Neural cell (in vitro differentiated cells): ENCODE results near the gene SIRT3. TPM values are rescaled to one million over a fixed set of nuclear protein-coding genes. Genes with fewer than 3 reads are reported as not detected.

Source experiments
- H2AFZ ChIP-seq: fragments of 200-600, 300-800 bp; sonication (generic), shearing (Covaris generic); 2 replicates; pipeline ENCODE4 v1.6.0; 2014; ENCODE audit warnings: low read depth, mild to moderate bottlenecking, antibody characterized with exemption, low read length, moderate library complexity
- H3F3A ChIP-seq: fragments of 200-600 bp; shearing (Covaris generic); 2 replicates; pipeline ENCODE4 v1.6.1; 2016; ENCODE audit warnings: mild to moderate bottlenecking, moderate library complexity, mixed read lengths, antibody characterized with exemption, low read length; ENCODE audit not compliant: insufficient read depth, poor library complexity, severe bottlenecking
- H3K27ac ChIP-seq: fragments of 200-600, 300-800 bp; sonication (generic), shearing (Covaris generic); 2 replicates; pipeline ENCODE4 v1.5.1; 2014; ENCODE audit warnings: mild to moderate bottlenecking, low read length, moderate library complexity
- H3K27me3 ChIP-seq: fragments of 300-800, 200-600 bp; sonication (generic), shearing (Covaris generic); 2 replicates; pipeline ENCODE4 v1.6.0; 2014; ENCODE audit warnings: mild to moderate bottlenecking, low read depth, low read length, moderate library complexity; ENCODE audit not compliant: insufficient read depth
- H3K36me3 ChIP-seq: fragments of 300-800, 200-600 bp; sonication (generic), shearing (Covaris generic); 2 replicates; pipeline ENCODE4 v1.5.1; 2014; ENCODE audit warnings: mild to moderate bottlenecking, antibody characterized with exemption, low read length, moderate library complexity; ENCODE audit not compliant: insufficient read depth
- H3K4me2 ChIP-seq: fragments of 300-800, 200-600 bp; sonication (generic), shearing (Covaris generic); 2 replicates; pipeline ENCODE4 v1.6.0; 2014; ENCODE audit warnings: mild to moderate bottlenecking, low read length
- H3K4me3 ChIP-seq: fragments of 300-800, 200-600 bp; sonication (generic), shearing (Covaris generic); 2 replicates; pipeline ENCODE4 v1.5.1; 2014; ENCODE audit warnings: mild to moderate bottlenecking, low read length, moderate library complexity
- H3K79me2 ChIP-seq: fragments of 200-600 bp; shearing (Covaris generic); replicated peaks from 2 replicates; pipeline ENCODE4 v1.6.0; 2014; ENCODE audit warnings: mild to moderate bottlenecking, low read length, moderate library complexity; ENCODE audit not compliant: insufficient read depth
- H3K9ac ChIP-seq: fragments of 300-800, 200-600 bp; sonication (generic), shearing (Covaris generic); 2 replicates; pipeline ENCODE4 v1.6.1; 2016; ENCODE audit warnings: mild to moderate bottlenecking, low read length, mixed read lengths
- H3K9me2 ChIP-seq: fragments of 200-600 bp; shearing (Covaris generic); 2 replicates; pipeline ENCODE4 v1.6.1; 2016; ENCODE audit warnings: mild to moderate bottlenecking, low read length, mixed read lengths; ENCODE audit not compliant: insufficient read depth
- H3K9me3 ChIP-seq: fragments of 200-600, 300-800 bp; sonication (generic), shearing (Covaris generic); 2 replicates; pipeline ENCODE4 v1.6.1; 2016; ENCODE audit warnings: mild to moderate bottlenecking, mixed run types, low read length, moderate library complexity, mixed read lengths
- H4K20me1 ChIP-seq: fragments of 200-600 bp; shearing (Covaris generic); 2 replicates; pipeline ENCODE4 v1.6.1; 2016; ENCODE audit warnings: mild to moderate bottlenecking, mixed run types; ENCODE audit not compliant: insufficient read depth
- EP300 ChIP-seq: fragments of 450-650 bp; conservative IDR thresholded peaks from 2 replicates; pipeline ENCODE4 v1.6.1; 2014; ENCODE audit warnings: antibody characterized with exemption, mild to moderate bottlenecking, moderate library complexity; ENCODE audit not compliant: poor library complexity, severe bottlenecking
- EZH2 ChIP-seq: fragments of 200-600, 300-800 bp; shearing (Covaris generic), sonication (generic); IDR thresholded peaks from 2 replicates; pipeline ENCODE4 v1.6.1; 2014; ENCODE audit warnings: antibody characterized with exemption, low read length, borderline replicate concordance, mild to moderate bottlenecking; ENCODE audit not compliant: insufficient read depth, poor library complexity, severe bottlenecking
- MXI1 ChIP-seq: fragments of 450-650 bp; conservative IDR thresholded peaks from 2 replicates; pipeline ENCODE4 v1.6.1; 2014; ENCODE audit warnings: antibody characterized with exemption, mild to moderate bottlenecking; ENCODE audit not compliant: poor library complexity, severe bottlenecking
- POLR2AphosphoS5 ChIP-seq: IDR thresholded peaks from 2 replicates; pipeline ENCODE4 v1.6.1; 2012
- SMC3 ChIP-seq: fragments of 450-650 bp; conservative IDR thresholded peaks from 2 replicates; pipeline ENCODE4 v1.6.1; 2014; ENCODE audit warnings: antibody characterized with exemption, mild to moderate bottlenecking, moderate library complexity; ENCODE audit not compliant: poor library complexity
- polyA plus RNA-seq: library from polyadenylated mRNA; depleted of rRNA; stranded (reverse); fragments of >200 nt; gene quantifications from 2 replicates; pipeline ENCODE4 v1.2.3, GENCODE V29; 2014
- TF ChIP-seq, protein P1 (sequence below): fragments of 450-650 bp; IDR thresholded peaks from 2 replicates; pipeline ENCODE4 v1.5.1; 2014; ENCODE audit warnings: antibody characterized with exemption, mild to moderate bottlenecking, moderate library complexity; ENCODE audit not compliant: poor library complexity, severe bottlenecking
- TF ChIP-seq, protein P2 (sequence below): IDR thresholded peaks from 2 replicates; pipeline ENCODE4 v1.6.1; 2012; ENCODE audit warnings: borderline replicate concordance

Gene SIRT3
- polyA plus RNA-seq, 1 donor from 2014 or later, result 32.9 TPM

DNA sequence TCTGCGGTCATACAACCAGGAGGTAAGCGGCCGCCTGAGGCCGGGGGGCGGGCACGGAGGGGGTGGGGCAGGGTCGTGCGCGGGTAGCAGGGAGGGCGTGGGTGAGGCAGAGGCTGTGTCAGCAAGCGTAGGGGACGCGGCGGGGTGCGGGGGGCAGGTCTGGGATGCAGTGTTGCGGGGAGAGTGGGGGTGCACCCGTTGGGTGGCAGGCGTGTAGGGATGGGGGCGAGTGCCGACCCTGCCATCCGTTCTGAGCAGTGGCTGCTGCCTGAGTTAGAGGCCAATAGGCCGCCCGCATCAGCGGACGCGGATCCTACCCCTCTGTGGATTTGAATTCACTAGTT, 27.3 kb downstream of the SIRT3 start:
- Histone ChIP-seq H3K9me2 (no peaks in the 10 kb centered on the region), H2AFZ (peak overlapping the region; percentile 14), H3K9me3 (no peaks in the 10 kb centered on the region), H4K20me1 (peaks cover 3% of the 10 kb centered on the region), H3K4me2 (peak overlapping the region; percentile 65), H3K9ac (peak overlapping the region; percentile 98), H3F3A (no peaks in the 10 kb centered on the region), H3K36me3 (no peaks in the 10 kb centered on the region), H3K27me3 (no peaks in the 10 kb centered on the region), H3K4me3 (peak overlapping the region; percentile 97), H3K27ac (peak overlapping the region; percentile 96), H3K79me2 (peaks cover 30% of the 10 kb centered on the region)
- TF ChIP-seq SMC3, result no peak
- no peak for TF ChIP-seq EZH2
- TF ChIP-seq, protein P1, sequence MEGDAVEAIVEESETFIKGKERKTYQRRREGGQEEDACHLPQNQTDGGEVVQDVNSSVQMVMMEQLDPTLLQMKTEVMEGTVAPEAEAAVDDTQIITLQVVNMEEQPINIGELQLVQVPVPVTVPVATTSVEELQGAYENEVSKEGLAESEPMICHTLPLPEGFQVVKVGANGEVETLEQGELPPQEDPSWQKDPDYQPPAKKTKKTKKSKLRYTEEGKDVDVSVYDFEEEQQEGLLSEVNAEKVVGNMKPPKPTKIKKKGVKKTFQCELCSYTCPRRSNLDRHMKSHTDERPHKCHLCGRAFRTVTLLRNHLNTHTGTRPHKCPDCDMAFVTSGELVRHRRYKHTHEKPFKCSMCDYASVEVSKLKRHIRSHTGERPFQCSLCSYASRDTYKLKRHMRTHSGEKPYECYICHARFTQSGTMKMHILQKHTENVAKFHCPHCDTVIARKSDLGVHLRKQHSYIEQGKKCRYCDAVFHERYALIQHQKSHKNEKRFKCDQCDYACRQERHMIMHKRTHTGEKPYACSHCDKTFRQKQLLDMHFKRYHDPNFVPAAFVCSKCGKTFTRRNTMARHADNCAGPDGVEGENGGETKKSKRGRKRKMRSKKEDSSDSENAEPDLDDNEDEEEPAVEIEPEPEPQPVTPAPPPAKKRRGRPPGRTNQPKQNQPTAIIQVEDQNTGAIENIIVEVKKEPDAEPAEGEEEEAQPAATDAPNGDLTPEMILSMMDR, result no peak
- no peak for TF ChIP-seq MXI1
- no peak for TF ChIP-seq EP300
- TF ChIP-seq POLR2AphosphoS5, result no peak

DNA sequence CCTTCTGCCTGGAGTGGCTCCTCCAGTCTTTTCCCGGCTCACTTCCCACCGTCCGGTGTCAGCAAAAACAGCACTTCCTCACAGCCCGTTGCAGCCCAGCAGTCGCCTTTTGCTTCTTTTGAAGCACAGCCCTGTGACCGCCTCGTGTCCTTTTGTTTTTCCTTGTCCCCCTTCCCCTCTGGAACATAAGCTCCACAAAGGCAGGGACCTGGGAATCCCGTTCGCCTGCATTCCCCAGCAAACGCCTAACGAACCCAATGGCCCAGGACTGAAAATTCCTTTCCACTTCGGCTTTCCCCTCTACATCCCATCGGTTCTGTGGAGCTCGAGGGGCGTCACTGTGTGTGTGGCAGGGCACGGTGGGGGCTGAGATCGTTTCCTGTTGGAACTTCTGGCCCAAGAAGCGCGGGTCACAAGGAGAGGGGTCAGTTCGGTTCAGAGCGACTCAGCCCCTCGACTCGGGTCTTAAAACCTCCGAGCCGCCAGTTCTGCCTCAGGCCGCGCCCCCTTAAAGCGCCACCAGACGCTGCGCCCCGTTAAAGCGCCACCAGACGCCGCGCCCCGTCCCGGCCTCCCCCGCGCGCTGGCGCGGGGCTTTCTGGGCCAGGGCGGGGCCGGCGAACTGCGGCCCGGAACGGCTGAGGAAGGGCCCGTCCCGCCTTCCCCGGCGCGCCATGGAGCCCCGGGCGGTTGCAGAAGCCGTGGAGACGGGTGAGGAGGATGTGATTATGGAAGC, 27.8 kb downstream of the SIRT3 start:
- H2AFZ ChIP-seq, result peak overlapping the region; percentile 40

More for the DNA sequence above, 27.8 kb downstream of the SIRT3 start:
- Histone ChIP-seq H3K27ac (peak overlapping the region; percentile 96), H3F3A (no peaks in the 10 kb centered on the region), H3K27me3 (no peaks in the 10 kb centered on the region), H4K20me1 (peaks cover 3% of the 10 kb centered on the region), H3K9me3 (no peaks in the 10 kb centered on the region), H3K4me2 (peak overlapping the region; percentile 98), H3K36me3 (no peaks in the 10 kb centered on the region), H3K9me2 (no peaks in the 10 kb centered on the region), H3K79me2 (peaks cover 30% of the 10 kb centered on the region), H3K9ac (peak overlapping the region; percentile 98), H3K4me3 (peak overlapping the region; percentile 97)
- TF ChIP-seq EZH2 (no peak), EP300 (peak; percentile 12), MXI1 (peak; percentile 45), SMC3 (peak; percentile 21), POLR2AphosphoS5 (peak; percentile 79)
- TF ChIP-seq, protein P2, sequence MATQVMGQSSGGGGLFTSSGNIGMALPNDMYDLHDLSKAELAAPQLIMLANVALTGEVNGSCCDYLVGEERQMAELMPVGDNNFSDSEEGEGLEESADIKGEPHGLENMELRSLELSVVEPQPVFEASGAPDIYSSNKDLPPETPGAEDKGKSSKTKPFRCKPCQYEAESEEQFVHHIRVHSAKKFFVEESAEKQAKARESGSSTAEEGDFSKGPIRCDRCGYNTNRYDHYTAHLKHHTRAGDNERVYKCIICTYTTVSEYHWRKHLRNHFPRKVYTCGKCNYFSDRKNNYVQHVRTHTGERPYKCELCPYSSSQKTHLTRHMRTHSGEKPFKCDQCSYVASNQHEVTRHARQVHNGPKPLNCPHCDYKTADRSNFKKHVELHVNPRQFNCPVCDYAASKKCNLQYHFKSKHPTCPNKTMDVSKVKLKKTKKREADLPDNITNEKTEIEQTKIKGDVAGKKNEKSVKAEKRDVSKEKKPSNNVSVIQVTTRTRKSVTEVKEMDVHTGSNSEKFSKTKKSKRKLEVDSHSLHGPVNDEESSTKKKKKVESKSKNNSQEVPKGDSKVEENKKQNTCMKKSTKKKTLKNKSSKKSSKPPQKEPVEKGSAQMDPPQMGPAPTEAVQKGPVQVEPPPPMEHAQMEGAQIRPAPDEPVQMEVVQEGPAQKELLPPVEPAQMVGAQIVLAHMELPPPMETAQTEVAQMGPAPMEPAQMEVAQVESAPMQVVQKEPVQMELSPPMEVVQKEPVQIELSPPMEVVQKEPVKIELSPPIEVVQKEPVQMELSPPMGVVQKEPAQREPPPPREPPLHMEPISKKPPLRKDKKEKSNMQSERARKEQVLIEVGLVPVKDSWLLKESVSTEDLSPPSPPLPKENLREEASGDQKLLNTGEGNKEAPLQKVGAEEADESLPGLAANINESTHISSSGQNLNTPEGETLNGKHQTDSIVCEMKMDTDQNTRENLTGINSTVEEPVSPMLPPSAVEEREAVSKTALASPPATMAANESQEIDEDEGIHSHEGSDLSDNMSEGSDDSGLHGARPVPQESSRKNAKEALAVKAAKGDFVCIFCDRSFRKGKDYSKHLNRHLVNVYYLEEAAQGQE, result no peak
